Activated CD4-positive, alpha-beta T cell treated with anti-CD3 and anti-CD28 coated beads, Interleukin-2, amount 10 ng/mL, durations not matched to agents 7 days and 5 days (primary cell): ENCODE results near the gene EVC2. TPM values are rescaled to one million over a fixed set of nuclear protein-coding genes. Genes with fewer than 3 reads are reported as not detected.
A peak's percentile ranks its signal among the peaks of the same experiment; 100 is the strongest.
"Not testable (repeated sequence)": the region's sequence is repeated elsewhere in the genome, so short reads cannot be mapped to it uniquely, and the experiment has no call there.

Experiments used
- CTCF ChIA-PET: fragments of 350-600 bp; sonication (Branson Sonifier 250); formaldehyde crosslinking; loops from one replicate; lab custom pipeline; 2021; ENCODE audit warnings: antibody characterized with exemption; lab: Charles Lee
- POLR2A ChIA-PET: fragments of 350-600 bp; sonication (Branson Sonifier 250); formaldehyde crosslinking; loops from one replicate; lab custom pipeline; 2021; ENCODE audit warnings: antibody characterized with exemption; lab: Charles Lee
- DNase-seq: peaks from one replicate; pipeline ENCODE4 v3.0.0-alpha.2; 2020
- H3K27ac Mint-ChIP-seq: one replicate; pipeline ENCODE4 v1.8.0; 2021; ENCODE audit warnings: mild to moderate bottlenecking, moderate library complexity, mixed read lengths
- H3K27me3 Mint-ChIP-seq: one replicate; pipeline ENCODE4 v1.8.0; 2021; ENCODE audit warnings: mixed read lengths
- H3K36me3 Mint-ChIP-seq: one replicate; pipeline ENCODE4 v1.8.0; 2021; ENCODE audit warnings: low read depth, mixed read lengths
- H3K4me1 Mint-ChIP-seq: one replicate; pipeline ENCODE4 v1.8.0; 2021; ENCODE audit warnings: mixed read lengths
- H3K4me3 Mint-ChIP-seq: one replicate; pipeline ENCODE4 v1.8.0; 2021; ENCODE audit warnings: mild to moderate bottlenecking, moderate library complexity, mixed read lengths
- H3K9me3 Mint-ChIP-seq: one replicate; pipeline ENCODE4 v1.8.0; 2021; ENCODE audit warnings: mixed read lengths
- total RNA-seq, 2 experiments: library from RNA; stranded (reverse); gene quantifications; one replicate each; pipeline ENCODE4 v1.2.3, GENCODE V29; 2021

EVC2 gene
- total RNA-seq, 2 experiments from 2014 or later: 0.56 to 0.72 TPM

- Mint-ChIP-seq H3K27me3 (no peaks in the 10 kb centered on the region), H3K4me1 (no peaks in the 10 kb centered on the region), H3K27ac (no peak overlapping the region), H3K4me3 (no peak overlapping the region), H3K36me3 (no peaks in the 10 kb centered on the region), H3K9me3 (no peaks in the 10 kb centered on the region)
- POLR2A ChIA-PET: no interaction called here
- CTCF ChIA-PET: no interaction called here
- DNase-seq: no peak
These were observed 91.9 kb downstream of the EVC2 start for GRCh38 chr4:5616331-5616950.

- POLR2A ChIA-PET: no interaction called here
- Mint-ChIP-seq H3K36me3 (no peaks in the 10 kb centered on the region), H3K4me1 (no peaks in the 10 kb centered on the region), H3K27me3 (no peaks in the 10 kb centered on the region), H3K4me3 (no peak overlapping the region), H3K9me3 (no peaks in the 10 kb centered on the region), H3K27ac (peak overlapping the region; percentile 42)
- DNase-seq: no peak
- CTCF ChIA-PET: no interaction called here
These were observed 92.8 kb downstream of the EVC2 start for GRCh38 chr4:5615496-5616075.

GRCh38 chr4:5611750-5612149, 96.6 kb downstream of the EVC2 start:
- no peaks in the 10 kb centered on the region for H3K36me3 Mint-ChIP-seq
- CTCF ChIA-PET: no interaction called here
- no peaks in the 10 kb centered on the region for H3K27me3 Mint-ChIP-seq
- H3K4me3 Mint-ChIP-seq: no peak overlapping the region
- no peak overlapping the region for H3K27ac Mint-ChIP-seq
- DNase-seq: no peak
- H3K9me3 Mint-ChIP-seq: no peaks in the 10 kb centered on the region
- POLR2A ChIA-PET: no interaction called here
- no peaks in the 10 kb centered on the region for H3K4me1 Mint-ChIP-seq

GRCh38 chr4:5609306-5610007, 98.9 kb downstream of the EVC2 start:
- POLR2A ChIA-PET: no interaction called here
- Mint-ChIP-seq H3K27ac (no peak overlapping the region), H3K4me1 (no peaks in the 10 kb centered on the region)

GRCh38 chr4:5593828-5594227, 114.5 kb downstream of the EVC2 start:
- H3K4me3 Mint-ChIP-seq, CTCF ChIA-PET, H3K9me3 Mint-ChIP-seq, H3K4me1 Mint-ChIP-seq, H3K27ac Mint-ChIP-seq, H3K27me3 Mint-ChIP-seq, POLR2A ChIA-PET, H3K36me3 Mint-ChIP-seq, DNase-seq: not testable (repeated sequence)

More at GRCh38 chr4:5609306-5610007, 98.9 kb downstream of the EVC2 start:
- no peaks in the 10 kb centered on the region for H3K9me3 Mint-ChIP-seq
- no peaks in the 10 kb centered on the region for H3K36me3 Mint-ChIP-seq
- CTCF ChIA-PET: no interaction called here
- DNase-seq: no peak
- no peak overlapping the region for H3K4me3 Mint-ChIP-seq
- H3K27me3 Mint-ChIP-seq: no peaks in the 10 kb centered on the region

GRCh38 chr4:5592272-5592671, 116.1 kb downstream of the EVC2 start:
- POLR2A ChIA-PET: no interaction called here
- H3K4me3 Mint-ChIP-seq: no peak overlapping the region
- no peaks in the 10 kb centered on the region for H3K4me1 Mint-ChIP-seq
- H3K9me3 Mint-ChIP-seq: peaks cover 11% of the 10 kb centered on the region
- no peaks in the 10 kb centered on the region for H3K27me3 Mint-ChIP-seq
- CTCF ChIA-PET: no interaction called here
- DNase-seq: no peak
- no peaks in the 10 kb centered on the region for H3K36me3 Mint-ChIP-seq
- no peak overlapping the region for H3K27ac Mint-ChIP-seq

GRCh38 chr4:5589495-5589894, 118.9 kb downstream of the EVC2 start:
- Mint-ChIP-seq H3K36me3 (no peaks in the 10 kb centered on the region), H3K4me3 (no peak overlapping the region), H3K27ac (no peak overlapping the region), H3K4me1 (no peaks in the 10 kb centered on the region), H3K27me3 (no peaks in the 10 kb centered on the region), H3K9me3 (peaks cover 16% of the 10 kb centered on the region)
- no peak for DNase-seq
- CTCF ChIA-PET: no interaction called here
- POLR2A ChIA-PET: no interaction called here

GRCh38 chr4:5588046-5588445, 120.3 kb downstream of the EVC2 start:
- Mint-ChIP-seq H3K27me3 (no peaks in the 10 kb centered on the region), H3K9me3 (peaks cover 15% of the 10 kb centered on the region), H3K4me1 (no peaks in the 10 kb centered on the region), H3K36me3 (no peaks in the 10 kb centered on the region), H3K27ac (no peak overlapping the region), H3K4me3 (no peak overlapping the region)
- CTCF ChIA-PET: no interaction called here
- DNase-seq: no peak
- POLR2A ChIA-PET: no interaction called here

GRCh38 chr4:5575941-5576340, 132.4 kb downstream of the EVC2 start:
- ChIA-PET POLR2A (no interaction called here), CTCF (no interaction called here)
- Mint-ChIP-seq H3K27ac (no peak overlapping the region), H3K4me1 (no peaks in the 10 kb centered on the region), H3K4me3 (no peak overlapping the region), H3K9me3 (no peaks in the 10 kb centered on the region), H3K27me3 (no peaks in the 10 kb centered on the region), H3K36me3 (no peaks in the 10 kb centered on the region)
- no peak for DNase-seq

GRCh38 chr4:5574386-5574785, 134.0 kb downstream of the EVC2 start:
- H3K36me3 Mint-ChIP-seq: no peaks in the 10 kb centered on the region
- no peak overlapping the region for H3K27ac Mint-ChIP-seq
- H3K9me3 Mint-ChIP-seq: no peaks in the 10 kb centered on the region
- H3K4me1 Mint-ChIP-seq: no peaks in the 10 kb centered on the region
- ChIA-PET CTCF (no interaction called here), POLR2A (no interaction called here)
- H3K4me3 Mint-ChIP-seq: no peak overlapping the region
- no peak for DNase-seq
- no peaks in the 10 kb centered on the region for H3K27me3 Mint-ChIP-seq

GRCh38 chr4:5573965-5574364, 134.4 kb downstream of the EVC2 start:
- no peaks in the 10 kb centered on the region for H3K36me3 Mint-ChIP-seq
- no peaks in the 10 kb centered on the region for H3K27me3 Mint-ChIP-seq
- no peak overlapping the region for H3K4me3 Mint-ChIP-seq
- ChIA-PET POLR2A (no interaction called here), CTCF (no interaction called here)
- H3K27ac Mint-ChIP-seq: no peak overlapping the region
- no peaks in the 10 kb centered on the region for H3K9me3 Mint-ChIP-seq
- DNase-seq: no peak
- H3K4me1 Mint-ChIP-seq: no peaks in the 10 kb centered on the region

GRCh38 chr4:5572751-5573150, 135.6 kb downstream of the EVC2 start:
- Mint-ChIP-seq H3K36me3 (no peaks in the 10 kb centered on the region), H3K4me1 (no peaks in the 10 kb centered on the region), H3K27me3 (no peaks in the 10 kb centered on the region), H3K9me3 (no peaks in the 10 kb centered on the region), H3K27ac (no peak overlapping the region), H3K4me3 (no peak overlapping the region)
- ChIA-PET CTCF (no interaction called here), POLR2A (no interaction called here)
- no peak for DNase-seq

- no peak for DNase-seq
- ChIA-PET POLR2A (no interaction called here), CTCF (no interaction called here)
- Mint-ChIP-seq H3K4me1 (no peaks in the 10 kb centered on the region), H3K36me3 (no peaks in the 10 kb centered on the region), H3K9me3 (no peaks in the 10 kb centered on the region), H3K27ac (no peak overlapping the region), H3K27me3 (no peaks in the 10 kb centered on the region), H3K4me3 (no peak overlapping the region)
These were observed 136.2 kb downstream of the EVC2 start for GRCh38 chr4:5572114-5572513.
